ENCODE measurements around the gene SELENOV. TPM values are rescaled to one million over a fixed set of nuclear protein-coding genes. Genes with fewer than 3 reads are reported as not detected.
A peak's percentile ranks its signal among the peaks of the same experiment; 100 is the strongest.

The SELENOV gene
- total RNA-seq, 1 donor from 2014 or later: not detected

DNA sequence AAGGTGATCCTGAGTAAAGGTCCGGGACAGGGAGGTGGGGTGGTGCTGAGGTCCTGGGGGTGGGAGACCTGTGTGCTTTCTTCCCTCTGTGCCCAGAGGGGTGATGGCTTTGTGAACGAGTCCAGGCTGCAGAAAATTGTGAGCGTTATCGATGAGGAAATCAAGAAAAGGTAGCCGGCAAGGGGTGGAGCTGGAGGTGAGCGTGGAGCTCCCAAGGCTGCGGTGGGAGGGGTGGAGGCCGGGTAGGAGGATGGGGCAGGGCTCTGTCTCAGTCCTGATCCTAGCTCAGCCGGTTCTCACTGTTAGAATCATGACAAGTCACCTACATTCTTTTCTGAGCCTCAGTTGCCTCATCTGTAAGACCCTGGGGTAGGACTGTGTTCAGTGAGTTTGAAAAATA lies 4.0 kb downstream of the SELENOV start:
- DNase-seq (ENCODE audit: low spot score): no peak
- Mint-ChIP-seq H3K27me3 (ENCODE audit: low read depth) (peaks cover 31% of the 10 kb centered on the region), H3K36me3 (ENCODE audit: low read depth) (peaks cover 5% of the 10 kb centered on the region), H3K9me3 (ENCODE audit: low read depth) (no peaks in the 10 kb centered on the region), H3K27ac (ENCODE audit: unreplicated experiment) (no peak overlapping the region), H3K4me3 (ENCODE audit: unreplicated experiment) (no peak overlapping the region), H3K4me1 (ENCODE audit: low read depth) (peaks cover 14% of the 10 kb centered on the region)
- no peak for TF ChIP-seq CTCF (IDR thresholded peaks at IDR 0.05)

- Mint-ChIP-seq H3K4me3 (ENCODE audit: unreplicated experiment) (no peak overlapping the region), H3K36me3 (ENCODE audit: low read depth) (peaks cover 5% of the 10 kb centered on the region), H3K27me3 (ENCODE audit: low read depth) (peaks cover 16% of the 10 kb centered on the region), H3K9me3 (ENCODE audit: low read depth) (no peaks in the 10 kb centered on the region), H3K27ac (ENCODE audit: unreplicated experiment) (no peak overlapping the region), H3K4me1 (ENCODE audit: low read depth) (peaks cover 5% of the 10 kb centered on the region)
- no peak for TF ChIP-seq CTCF (IDR thresholded peaks at IDR 0.05)
- DNase-seq (ENCODE audit: low spot score): no peak
Measured at GRCh38 chr19:39520541-39521484, 5.9 kb downstream of the SELENOV start.

DNA sequence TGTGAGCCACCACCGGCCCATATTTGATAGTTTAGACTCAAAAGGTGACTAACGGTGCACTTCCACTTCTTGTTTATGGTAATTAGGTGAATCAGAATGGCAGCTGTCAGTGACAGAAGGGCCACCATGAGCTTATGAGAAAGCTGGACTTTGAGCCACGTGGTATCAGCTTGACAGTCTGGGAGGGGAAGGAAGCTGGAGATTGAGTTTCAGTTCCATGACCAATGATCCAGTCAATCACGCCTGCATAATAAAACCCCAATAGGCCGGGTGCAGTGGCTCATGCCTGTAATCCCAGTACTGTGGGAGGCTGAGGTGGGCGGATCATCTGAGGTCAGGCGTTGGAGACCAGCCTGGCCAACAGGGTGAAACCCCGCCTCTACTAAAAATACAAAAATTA lies 9.6 kb downstream of the SELENOV start:
- Mint-ChIP-seq H3K27ac (ENCODE audit: unreplicated experiment) (no peak overlapping the region), H3K9me3 (ENCODE audit: low read depth) (no peaks in the 10 kb centered on the region), H3K4me1 (ENCODE audit: low read depth) (peaks cover 3% of the 10 kb centered on the region), H3K27me3 (ENCODE audit: low read depth) (no peaks in the 10 kb centered on the region), H3K36me3 (ENCODE audit: low read depth) (no peaks in the 10 kb centered on the region), H3K4me3 (ENCODE audit: unreplicated experiment) (no peak overlapping the region)
- no peak for TF ChIP-seq CTCF (IDR thresholded peaks at IDR 0.05)
- DNase-seq (ENCODE audit: low spot score): no peak

DNA sequence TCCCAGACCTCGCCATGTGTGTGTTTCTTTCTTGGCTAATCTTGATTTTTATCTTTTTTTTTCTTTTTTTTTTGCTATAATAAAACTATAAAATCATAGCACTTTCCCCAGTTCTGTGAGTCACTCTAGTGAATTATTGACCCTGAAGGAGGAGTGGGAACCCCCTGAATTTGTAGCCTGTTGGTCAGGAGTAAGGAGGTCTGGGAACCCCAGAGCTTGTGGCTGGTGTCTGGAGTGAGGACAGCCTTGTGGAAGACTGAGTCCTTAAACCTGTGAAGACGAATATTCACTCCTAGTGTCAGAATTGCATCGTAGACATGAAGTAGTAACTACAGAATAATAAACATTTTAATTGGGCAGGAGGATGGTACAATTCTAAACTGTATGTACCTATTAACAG lies 10.3 kb downstream of the SELENOV start:
- DNase-seq (ENCODE audit: low spot score): no peak
- Mint-ChIP-seq H3K27me3 (ENCODE audit: low read depth) (no peaks in the 10 kb centered on the region), H3K9me3 (ENCODE audit: low read depth) (no peaks in the 10 kb centered on the region), H3K27ac (ENCODE audit: unreplicated experiment) (no peak overlapping the region), H3K4me1 (ENCODE audit: low read depth) (peaks cover 3% of the 10 kb centered on the region), H3K36me3 (ENCODE audit: low read depth) (no peaks in the 10 kb centered on the region), H3K4me3 (ENCODE audit: unreplicated experiment) (no peak overlapping the region)
- no peak for TF ChIP-seq CTCF (IDR thresholded peaks at IDR 0.05)

DNA sequence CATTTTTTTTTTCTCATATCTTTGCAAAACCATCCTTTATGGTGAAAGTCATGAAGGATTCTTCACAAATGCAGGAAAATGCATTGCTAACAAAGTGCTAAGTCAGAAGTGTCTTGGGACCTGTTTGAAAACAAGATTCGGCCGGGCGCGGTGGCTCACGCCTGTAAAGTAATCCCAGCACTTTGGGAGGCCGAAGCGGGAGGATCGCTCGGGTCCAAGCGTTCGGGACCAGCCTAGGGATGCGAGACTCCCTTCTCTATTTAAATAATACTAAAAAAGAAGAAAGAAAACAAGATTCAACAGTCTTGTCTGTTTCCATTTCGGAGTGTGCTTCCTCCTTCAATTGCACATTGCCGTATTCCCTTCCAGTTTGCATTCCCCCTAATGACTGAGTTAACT lies 16.9 kb downstream of the SELENOV start:
- Mint-ChIP-seq H3K36me3 (ENCODE audit: low read depth) (peaks cover 1% of the 10 kb centered on the region), H3K4me3 (ENCODE audit: unreplicated experiment) (peak overlapping the region; percentile 95), H3K27me3 (ENCODE audit: low read depth) (no peaks in the 10 kb centered on the region), H3K9me3 (ENCODE audit: low read depth) (no peaks in the 10 kb centered on the region), H3K4me1 (ENCODE audit: low read depth) (peaks cover 21% of the 10 kb centered on the region), H3K27ac (ENCODE audit: unreplicated experiment) (peak overlapping the region; percentile 92)
- no peak for TF ChIP-seq CTCF (IDR thresholded peaks at IDR 0.05)
- no peak for DNase-seq (ENCODE audit: low spot score)

Measured in chondrocyte (in vitro differentiated cells).